Parathyroid adenoma (tissue), 2 donors: ENCODE data around the gene ZNF621.

ENCODE experiments used
- H2AFZ ChIP-seq: fragments of 300-600 bp; sonication (generic); one replicate; pipeline ENCODE4 v1.7.0; 2017; ENCODE audit warnings: antibody characterized with exemption, mild to moderate bottlenecking
- H3K27ac ChIP-seq: fragments of 300-600 bp; sonication (generic); one replicate; pipeline ENCODE4 v1.7.0; 2017
- H3K27me3 ChIP-seq: fragments of 300-600 bp; sonication (generic); one replicate; pipeline ENCODE4 v1.7.0; 2017; ENCODE audit warnings: low read length; ENCODE audit not compliant: control insufficient read depth, insufficient read depth
- H3K36me3 ChIP-seq: fragments of 300-600 bp; sonication (generic); one replicate; pipeline ENCODE4 v1.7.0; 2017; ENCODE audit warnings: low read length; ENCODE audit not compliant: control insufficient read depth, insufficient read depth
- H3K4me1 ChIP-seq: fragments of 300-600 bp; sonication (generic); one replicate; pipeline ENCODE4 v1.7.0; 2017; ENCODE audit warnings: control low read depth
- H3K4me2 ChIP-seq: fragments of 300-600 bp; sonication (generic); one replicate; pipeline ENCODE4 v1.7.0; 2017; ENCODE audit warnings: low read length
- H3K4me3 ChIP-seq: fragments of 300-600 bp; sonication (generic); one replicate; pipeline ENCODE4 v1.7.0; 2017; ENCODE audit warnings: low read depth, low read length
- H3K79me2 ChIP-seq: fragments of 300-600 bp; sonication (generic); one replicate; pipeline ENCODE4 v1.7.0; 2017; ENCODE audit warnings: control low read depth
- H3K9ac ChIP-seq: fragments of 300-600 bp; sonication (generic); one replicate; pipeline ENCODE4 v1.7.0; 2017; ENCODE audit warnings: mild to moderate bottlenecking
- H3K9me3 ChIP-seq: fragments of 300-600 bp; sonication (generic); one replicate; pipeline ENCODE4 v1.7.0; 2017; ENCODE audit warnings: low read length; ENCODE audit not compliant: control insufficient read depth
- TF ChIP-seq, protein P1 (sequence below): fragments of 300-600 bp; sonication (generic); IDR thresholded peaks from one replicate; pipeline ENCODE4 v1.7.0; 2017; ENCODE audit warnings: antibody characterized with exemption, mild to moderate bottlenecking
- donor health status: primary hyperparathyroidism.

The ZNF621 gene

GRCh38 chr3:40528426-40528825, 3.7 kb downstream of the ZNF621 start:
- TF ChIP-seq, protein P1, sequence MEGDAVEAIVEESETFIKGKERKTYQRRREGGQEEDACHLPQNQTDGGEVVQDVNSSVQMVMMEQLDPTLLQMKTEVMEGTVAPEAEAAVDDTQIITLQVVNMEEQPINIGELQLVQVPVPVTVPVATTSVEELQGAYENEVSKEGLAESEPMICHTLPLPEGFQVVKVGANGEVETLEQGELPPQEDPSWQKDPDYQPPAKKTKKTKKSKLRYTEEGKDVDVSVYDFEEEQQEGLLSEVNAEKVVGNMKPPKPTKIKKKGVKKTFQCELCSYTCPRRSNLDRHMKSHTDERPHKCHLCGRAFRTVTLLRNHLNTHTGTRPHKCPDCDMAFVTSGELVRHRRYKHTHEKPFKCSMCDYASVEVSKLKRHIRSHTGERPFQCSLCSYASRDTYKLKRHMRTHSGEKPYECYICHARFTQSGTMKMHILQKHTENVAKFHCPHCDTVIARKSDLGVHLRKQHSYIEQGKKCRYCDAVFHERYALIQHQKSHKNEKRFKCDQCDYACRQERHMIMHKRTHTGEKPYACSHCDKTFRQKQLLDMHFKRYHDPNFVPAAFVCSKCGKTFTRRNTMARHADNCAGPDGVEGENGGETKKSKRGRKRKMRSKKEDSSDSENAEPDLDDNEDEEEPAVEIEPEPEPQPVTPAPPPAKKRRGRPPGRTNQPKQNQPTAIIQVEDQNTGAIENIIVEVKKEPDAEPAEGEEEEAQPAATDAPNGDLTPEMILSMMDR = no peak
- Histone ChIP-seq H3K79me2 (peaks cover 3% of the 10 kb centered on the region), H2AFZ (no peak overlapping the region), H3K4me2 (no peak overlapping the region), H3K4me3 (no peak overlapping the region), H3K9ac (no peak overlapping the region), H3K27me3 (no peaks in the 10 kb centered on the region), H3K27ac (no peak overlapping the region), H3K9me3 (no peaks in the 10 kb centered on the region), H3K36me3 (peaks cover 4% of the 10 kb centered on the region), H3K4me1 (peaks cover 8% of the 10 kb centered on the region)

GRCh38 chr3:40532252-40532651, 7.5 kb downstream of the ZNF621 start:
- Histone ChIP-seq H3K4me1 (no peaks in the 10 kb centered on the region), H3K9me3 (no peaks in the 10 kb centered on the region), H3K27ac (no peak overlapping the region), H2AFZ (no peak overlapping the region), H3K27me3 (no peaks in the 10 kb centered on the region), H3K36me3 (peaks cover 4% of the 10 kb centered on the region), H3K4me2 (no peak overlapping the region), H3K4me3 (no peak overlapping the region), H3K9ac (no peak overlapping the region), H3K79me2 (no peaks in the 10 kb centered on the region)
- TF ChIP-seq, protein P1 = no peak

DNA sequence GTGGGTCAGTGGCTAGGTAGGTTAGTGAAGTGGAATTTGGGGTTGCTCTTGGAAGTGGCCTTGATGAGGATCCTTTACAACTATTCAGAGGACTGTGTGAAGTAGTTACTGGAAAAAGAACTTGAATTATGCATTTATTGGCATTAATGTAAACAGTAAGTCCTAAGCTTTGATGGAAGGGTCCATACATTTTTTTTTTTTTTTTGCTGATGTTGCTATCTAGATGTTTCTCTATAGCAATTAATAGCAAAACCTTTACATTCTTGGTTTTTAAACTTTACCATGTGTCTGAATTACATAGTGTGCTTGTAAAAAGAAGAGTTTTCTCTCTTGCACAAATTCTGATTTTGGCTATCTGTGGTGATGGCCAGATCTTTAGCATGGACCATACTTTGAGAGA, 9.5 kb downstream of the ZNF621 start:
- Histone ChIP-seq H3K27ac (no peak overlapping the region), H3K9ac (no peak overlapping the region), H3K79me2 (no peaks in the 10 kb centered on the region), H3K4me3 (no peak overlapping the region), H3K4me1 (no peaks in the 10 kb centered on the region), H3K4me2 (no peak overlapping the region), H3K27me3 (no peaks in the 10 kb centered on the region), H3K36me3 (peaks cover 4% of the 10 kb centered on the region), H2AFZ (no peak overlapping the region), H3K9me3 (no peaks in the 10 kb centered on the region)
- TF ChIP-seq, protein P1 = no peak

DNA sequence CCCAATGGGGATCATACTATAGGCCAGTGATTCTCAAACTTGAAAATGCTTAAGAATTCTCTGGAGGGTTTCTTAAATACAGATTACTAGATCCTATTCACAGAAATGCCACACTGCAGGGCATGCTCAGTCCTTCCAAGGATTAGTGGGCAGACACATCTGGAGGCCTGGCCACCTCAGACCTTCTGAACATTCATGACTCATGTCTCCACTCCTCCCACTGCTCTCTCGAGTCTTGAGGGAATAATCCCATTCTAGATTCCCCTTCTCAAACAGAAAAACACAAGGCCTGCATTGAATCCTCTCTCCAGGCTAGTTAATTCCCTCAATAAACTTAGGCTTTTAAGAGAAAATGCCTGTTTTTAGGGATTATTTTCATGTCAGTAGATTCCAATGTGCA, 22.1 kb downstream of the ZNF621 start:
- Histone ChIP-seq H3K27me3 (no peaks in the 10 kb centered on the region), H2AFZ (no peak overlapping the region), H3K36me3 (no peaks in the 10 kb centered on the region), H3K9me3 (no peaks in the 10 kb centered on the region), H3K27ac (no peak overlapping the region), H3K4me2 (no peak overlapping the region), H3K9ac (no peak overlapping the region), H3K4me3 (no peak overlapping the region), H3K4me1 (no peaks in the 10 kb centered on the region), H3K79me2 (no peaks in the 10 kb centered on the region)
- TF ChIP-seq, protein P1 = no peak

GRCh38 chr3:40550167-40550566, 25.4 kb downstream of the ZNF621 start:
- Histone ChIP-seq H3K27ac (no peak overlapping the region), H3K9me3 (no peaks in the 10 kb centered on the region), H3K4me1 (no peaks in the 10 kb centered on the region), H3K4me3 (no peak overlapping the region), H2AFZ (no peak overlapping the region), H3K27me3 (no peaks in the 10 kb centered on the region), H3K4me2 (no peak overlapping the region), H3K9ac (no peak overlapping the region), H3K36me3 (no peaks in the 10 kb centered on the region), H3K79me2 (no peaks in the 10 kb centered on the region)
- TF ChIP-seq, protein P1 = no peak
